ENCODE measurements around the gene SMIM35.
"Not testable (repeated sequence)": the region's sequence is repeated elsewhere in the genome, so short reads cannot be mapped to it uniquely, and the experiment has no call there.

The SMIM35 gene

GRCh38 chr11:118012083-118012669 is 74.6 kb downstream of the SMIM35 start:
- no peak for DNase-seq (ENCODE audit: low spot score)
- TF ChIP-seq CTCF (IDR thresholded peaks at IDR 0.05; ENCODE audit: borderline replicate concordance, control extremely low read depth, extremely low read depth, insufficient read depth, missing control alignments) = no peak
- in situ Hi-C loops (cut with MboI; ENCODE audit: low sequenced_read_pairs, unreplicated experiment) = no loop called here

- DNase-seq (ENCODE audit: low spot score) = peak; percentile 88
- no peak for TF ChIP-seq CTCF (IDR thresholded peaks at IDR 0.05; ENCODE audit: borderline replicate concordance, control extremely low read depth, extremely low read depth, insufficient read depth, missing control alignments)
- in situ Hi-C loops (cut with MboI; ENCODE audit: low sequenced_read_pairs, unreplicated experiment) = no loop called here
Measured at GRCh38 chr11:118010738-118011461, 75.9 kb downstream of the SMIM35 start.

GRCh38 chr11:118009864-118010737 is 76.7 kb downstream of the SMIM35 start:
- in situ Hi-C loops (cut with MboI; ENCODE audit: low sequenced_read_pairs, unreplicated experiment) = no loop called here
- no peak for TF ChIP-seq CTCF (IDR thresholded peaks at IDR 0.05; ENCODE audit: borderline replicate concordance, control extremely low read depth, extremely low read depth, insufficient read depth, missing control alignments)
- DNase-seq (ENCODE audit: low spot score) = no peak

GRCh38 chr11:118008271-118008911 is 78.4 kb downstream of the SMIM35 start:
- no peak for TF ChIP-seq CTCF (IDR thresholded peaks at IDR 0.05; ENCODE audit: borderline replicate concordance, control extremely low read depth, extremely low read depth, insufficient read depth, missing control alignments)
- DNase-seq (ENCODE audit: low spot score) = no peak
- in situ Hi-C loops (cut with MboI; ENCODE audit: low sequenced_read_pairs, unreplicated experiment) = no loop called here

- in situ Hi-C loops (cut with MboI; ENCODE audit: low sequenced_read_pairs, unreplicated experiment); DNase-seq (ENCODE audit: low spot score): not testable (repeated sequence)
Measured at GRCh38 chr11:118007563-118008270, 79.0 kb downstream of the SMIM35 start.

GRCh38 chr11:118007040-118007439 is 79.7 kb downstream of the SMIM35 start:
- no peak for TF ChIP-seq CTCF (IDR thresholded peaks at IDR 0.05; ENCODE audit: borderline replicate concordance, control extremely low read depth, extremely low read depth, insufficient read depth, missing control alignments)
- in situ Hi-C loops (cut with MboI; ENCODE audit: low sequenced_read_pairs, unreplicated experiment) = no loop called here
- no peak for DNase-seq (ENCODE audit: low spot score)
